ENCODE data around the gene NDUFB8. TPM values are rescaled to one million over a fixed set of nuclear protein-coding genes. Genes with fewer than 3 reads are reported as not detected.

The NDUFB8 gene
- polyA plus RNA-seq, 1 experiment, result 204 TPM

GRCh38 chr10:100560248-100560647 lies 30.6 kb upstream of the NDUFB8 start:
- DNase-seq (ENCODE audit: low read depth, low spot score), result no peak
- CTCF ChIA-PET, result interaction anchor here (1.3 to 6.7 kb wide), 2 partner anchors 25 to 319 kb away, joined by 7 to 66 read pairs; partner anchors contain the start of gene HIF1AN
- Histone ChIP-seq H3K4me3 (ENCODE audit: low read depth, low read length) (no peak overlapping the region), H3K9me3 (ENCODE audit: control insufficient read depth, insufficient read depth, low read length) (peaks cover 11% of the 10 kb centered on the region), H3K27ac (ENCODE audit: low read depth, low read length) (no peak overlapping the region), H3K27me3 (ENCODE audit: control insufficient read depth, insufficient read depth, low read length) (peaks cover 24% of the 10 kb centered on the region)
- POLR2A ChIA-PET, result no interaction called here
- TF ChIP-seq CTCF (IDR thresholded peaks at IDR 0.05; ENCODE audit: low read depth, low read length), result no peak

GRCh38 chr10:100554902-100555301 lies 25.2 kb upstream of the NDUFB8 start:
- no peak for DNase-seq (ENCODE audit: low read depth, low spot score)
- Histone ChIP-seq H3K9me3 (ENCODE audit: control insufficient read depth, insufficient read depth, low read length) (no peaks in the 10 kb centered on the region), H3K27me3 (ENCODE audit: control insufficient read depth, insufficient read depth, low read length) (no peaks in the 10 kb centered on the region), H3K4me3 (ENCODE audit: low read depth, low read length) (no peak overlapping the region), H3K27ac (ENCODE audit: low read depth, low read length) (no peak overlapping the region)
- POLR2A ChIA-PET, result interaction anchor here (0.6 to 0.7 kb wide), 2 partner anchors 115 to 181 kb away, joined by 3 to 5 read pairs; no protein-coding TSS in a partner anchor
- no peak for TF ChIP-seq CTCF (IDR thresholded peaks at IDR 0.05; ENCODE audit: low read depth, low read length)
- CTCF ChIA-PET, result interaction anchor here (1.0 to 6.2 kb wide), 4 partner anchors 10 to 324 kb away, joined by 3 to 31 read pairs (median 5); partner anchors contain the start of gene HIF1AN

GRCh38 chr10:100553929-100554328 lies 24.3 kb upstream of the NDUFB8 start:
- no peak for DNase-seq (ENCODE audit: low read depth, low spot score)
- Histone ChIP-seq H3K4me3 (ENCODE audit: low read depth, low read length) (no peak overlapping the region), H3K9me3 (ENCODE audit: control insufficient read depth, insufficient read depth, low read length) (no peaks in the 10 kb centered on the region), H3K27ac (ENCODE audit: low read depth, low read length) (no peak overlapping the region), H3K27me3 (ENCODE audit: control insufficient read depth, insufficient read depth, low read length) (no peaks in the 10 kb centered on the region)
- ChIA-PET CTCF (interaction anchor here (1.2 to 6.2 kb wide), 3 partner anchors 9 to 120 kb away, joined by 3 to 31 read pairs (median 5); partner anchors contain the start of gene HIF1AN), POLR2A (interaction anchor here (0.6 to 0.8 kb wide), 2 partner anchors 18 to 1968 kb away, joined by 3 to 5 read pairs; partner anchors contain the start of gene HIF1AN)
- no peak for TF ChIP-seq CTCF (IDR thresholded peaks at IDR 0.05; ENCODE audit: low read depth, low read length)

- Histone ChIP-seq H3K27ac (ENCODE audit: low read depth, low read length) (no peak overlapping the region), H3K4me3 (ENCODE audit: low read depth, low read length) (no peak overlapping the region), H3K27me3 (ENCODE audit: control insufficient read depth, insufficient read depth, low read length) (no peaks in the 10 kb centered on the region), H3K9me3 (ENCODE audit: control insufficient read depth, insufficient read depth, low read length) (no peaks in the 10 kb centered on the region)
- no peak for DNase-seq (ENCODE audit: low read depth, low spot score)
- ChIA-PET CTCF (interaction anchor here (1.1 to 6.2 kb wide), 3 partner anchors 11 to 16 kb away, joined by 3 to 31 read pairs (median 4); partner anchors contain the start of gene HIF1AN), POLR2A (no interaction called here)
- TF ChIP-seq CTCF (IDR thresholded peaks at IDR 0.05; ENCODE audit: low read depth, low read length), result no peak
These were observed 22.1 kb upstream of the NDUFB8 start for GRCh38 chr10:100551738-100552137.

GRCh38 chr10:100551196-100551595 lies 21.5 kb upstream of the NDUFB8 start:
- CTCF ChIA-PET, result interaction anchor here (1.1 to 6.2 kb wide), 4 partner anchors 11 to 327 kb away, joined by 3 to 31 read pairs (median 4); partner anchors contain the start of gene HIF1AN

More at GRCh38 chr10:100551196-100551595, 21.5 kb upstream of the NDUFB8 start:
- TF ChIP-seq CTCF (IDR thresholded peaks at IDR 0.05; ENCODE audit: low read depth, low read length), result no peak
- Histone ChIP-seq H3K27me3 (ENCODE audit: control insufficient read depth, insufficient read depth, low read length) (no peaks in the 10 kb centered on the region), H3K27ac (ENCODE audit: low read depth, low read length) (no peak overlapping the region), H3K4me3 (ENCODE audit: low read depth, low read length) (no peak overlapping the region), H3K9me3 (ENCODE audit: control insufficient read depth, insufficient read depth, low read length) (no peaks in the 10 kb centered on the region)
- DNase-seq (ENCODE audit: low read depth, low spot score), result no peak
- POLR2A ChIA-PET, result no interaction called here
